Myometrial cell (primary cell): ENCODE results near the gene SYK. TPM values are rescaled to one million over a fixed set of nuclear protein-coding genes. Genes with fewer than 3 reads are reported as not detected.

Source experiments
- total RNA-seq: library from RNA; depleted of rRNA; stranded (reverse); fragments of >200 nt; gene quantifications from 2 replicates; pipeline ENCODE4 v1.2.3, GENCODE V29; 2015

The SYK gene
- total RNA-seq, result not detected in 2 replicates

DNA sequence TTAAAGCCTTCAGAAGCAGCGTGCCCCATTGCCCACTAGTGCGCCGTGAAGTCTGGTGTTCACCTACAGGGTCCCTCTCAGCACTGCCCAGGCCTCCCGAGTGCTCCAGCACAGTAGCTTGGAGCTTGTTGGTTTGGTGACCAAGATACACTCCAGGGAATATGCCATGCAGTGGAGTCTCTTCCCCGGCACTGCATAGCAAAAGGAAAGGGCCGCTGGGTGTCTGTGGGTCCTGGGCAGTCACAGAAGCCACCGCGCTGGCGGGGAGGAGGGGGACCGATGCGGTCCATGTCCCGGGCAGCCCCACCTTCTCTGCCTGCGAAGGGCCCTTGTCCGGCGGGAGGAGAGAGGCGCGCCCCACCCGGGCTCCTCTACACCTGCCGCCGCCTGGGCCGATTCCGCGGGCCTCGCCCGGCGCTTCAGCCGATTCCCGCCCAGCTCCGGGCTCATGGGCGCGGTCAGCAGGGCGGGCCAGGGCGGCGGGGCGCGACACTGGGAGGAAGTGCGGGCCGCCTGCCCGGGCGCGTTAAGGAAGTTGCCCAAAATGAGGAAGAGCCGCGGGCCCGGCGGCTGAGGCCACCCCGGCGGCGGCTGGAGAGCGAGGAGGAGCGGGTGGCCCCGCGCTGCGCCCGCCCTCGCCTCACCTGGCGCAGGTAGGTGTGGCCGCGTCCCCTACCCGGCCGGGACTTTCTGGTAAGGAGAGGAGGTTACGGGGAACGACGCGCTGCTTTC is at the start of gene SYK:
Gene SYK (plus strand): TSS at position 579 of the 732 bp plus-strand sequence. CDS start 42,080 bp downstream, outside the sequence.

Other genes with a start within 250 kb of the SYK start
- under 0.01 and 0.18 TPM in 2 replicates for gene DIRAS2, start 159.0 kb upstream of the SYK start, total RNA-seq